MM.1S (cell line): ENCODE measurements around the gene SMIM17.
A peak's percentile ranks its signal among the peaks of the same experiment; 100 is the strongest.

ENCODE experiments used
- DNase-seq: peaks from one replicate; pipeline ENCODE4 v3.0.0-alpha.2; 2015
- H2AFZ ChIP-seq: fragments of 300-600 bp; sonication (generic); 2 replicates; pipeline ENCODE4 v1.6.0; 2016; ENCODE audit warnings: antibody characterized with exemption, low read length
- H3F3A ChIP-seq: fragments of 300-600 bp; sonication (generic); 2 replicates; pipeline ENCODE4 v1.6.1; 2016; ENCODE audit warnings: mild to moderate bottlenecking, antibody characterized with exemption, low read length, moderate library complexity, mixed read lengths; ENCODE audit not compliant: insufficient read depth
- H3K27ac ChIP-seq: fragments of 300-600 bp; sonication (generic); 2 replicates; pipeline ENCODE4 v1.5.1; 2016; ENCODE audit warnings: mild to moderate bottlenecking, low read length
- H3K27me3 ChIP-seq: fragments of 300-600 bp; sonication (generic); replicated peaks from 2 replicates; pipeline ENCODE4 v1.6.0; 2016; ENCODE audit warnings: low read length; ENCODE audit not compliant: insufficient read depth
- H3K36me3 ChIP-seq: fragments of 300-600 bp; sonication (generic); replicated peaks from 2 replicates; pipeline ENCODE4 v1.6.1; 2016; ENCODE audit warnings: mild to moderate bottlenecking, low read length, mixed read lengths; ENCODE audit not compliant: insufficient read depth
- H3K4me1 ChIP-seq: fragments of 300-600 bp; sonication (generic); 2 replicates; pipeline ENCODE4 v1.6.1; 2016; ENCODE audit warnings: low read length, mixed read lengths
- H3K4me2 ChIP-seq: fragments of 300-600 bp; sonication (generic); 2 replicates; pipeline ENCODE4 v1.6.0; 2016; ENCODE audit warnings: low read depth, low read length
- H3K4me3 ChIP-seq: fragments of 300-600 bp; sonication (generic); 2 replicates; pipeline ENCODE4 v1.5.1; 2016; ENCODE audit warnings: low read length, mixed read lengths
- H3K79me2 ChIP-seq: fragments of 300-600 bp; sonication (generic); 2 replicates; pipeline ENCODE4 v1.6.1; 2016; ENCODE audit warnings: mixed run types, low read length, mixed read lengths
- H3K9ac ChIP-seq: fragments of 300-600 bp; sonication (generic); 2 replicates; pipeline ENCODE4 v1.6.1; 2016; ENCODE audit warnings: low read length, mixed read lengths
- H3K9me2 ChIP-seq: fragments of 300-600 bp; sonication (generic); replicated peaks from 2 replicates; pipeline ENCODE4 v1.6.1; 2016; ENCODE audit warnings: mild to moderate bottlenecking, low read length, mixed read lengths; ENCODE audit not compliant: insufficient read depth
- H3K9me3 ChIP-seq: fragments of 300-600 bp; sonication (generic); replicated peaks from 2 replicates; pipeline ENCODE4 v1.6.1; 2016; ENCODE audit warnings: mild to moderate bottlenecking, low read length, mixed read lengths; ENCODE audit not compliant: insufficient read depth
- H4K20me1 ChIP-seq: fragments of 300-600 bp; sonication (generic); 2 replicates; pipeline ENCODE4 v1.6.1; 2016; ENCODE audit warnings: mild to moderate bottlenecking, low read length, moderate library complexity, mixed read lengths; ENCODE audit not compliant: insufficient read depth
- CTCF ChIP-seq: fragments of 300-600 bp; sonication (generic); IDR thresholded peaks from 2 replicates; pipeline ENCODE4 v1.5.1; 2016; ENCODE audit warnings: antibody characterized with exemption, low read length, mixed read lengths
- EZH2 ChIP-seq: fragments of 300-600 bp; sonication (generic); optimal IDR thresholded peaks from 2 replicates; pipeline ENCODE3; 2017; ENCODE audit warnings: low read depth, mild to moderate bottlenecking, antibody characterized with exemption, low read length, mixed read lengths
- EZH2phosphoT487 ChIP-seq: fragments of 300-600 bp; sonication (generic); IDR thresholded peaks from 2 replicates; pipeline ENCODE4 v1.6.1; 2018; ENCODE audit warnings: antibody characterized with exemption, low read length

The SMIM17 gene

GRCh38 chr19:56639217-56639616 is 3.7 kb upstream of the SMIM17 start:
- no peaks in the 10 kb centered on the region for H3K79me2 ChIP-seq
- no peak overlapping the region for H3K4me3 ChIP-seq
- H3K36me3 ChIP-seq: no peaks in the 10 kb centered on the region
- H3K27ac ChIP-seq: no peak overlapping the region
- peak; percentile 56 for DNase-seq
- H3K4me2 ChIP-seq: no peak overlapping the region
- H3K9me2 ChIP-seq: no peaks in the 10 kb centered on the region
- H3F3A ChIP-seq: no peaks in the 10 kb centered on the region
- H2AFZ ChIP-seq: no peak overlapping the region
- no peak for TF ChIP-seq CTCF
- no peak for TF ChIP-seq EZH2phosphoT487
- no peak for TF ChIP-seq EZH2
- H3K4me1 ChIP-seq: no peaks in the 10 kb centered on the region
- H3K27me3 ChIP-seq: no peaks in the 10 kb centered on the region
- no peaks in the 10 kb centered on the region for H4K20me1 ChIP-seq
- H3K9ac ChIP-seq: no peak overlapping the region
- H3K9me3 ChIP-seq: no peaks in the 10 kb centered on the region

GRCh38 chr19:56643460-56643955 is 549 bp downstream of the SMIM17 start:
- Histone ChIP-seq H3K79me2 (no peaks in the 10 kb centered on the region), H3K4me1 (no peaks in the 10 kb centered on the region), H3K4me3 (no peak overlapping the region), H3K4me2 (no peak overlapping the region), H3K9ac (no peak overlapping the region), H3K27me3 (no peaks in the 10 kb centered on the region), H4K20me1 (no peaks in the 10 kb centered on the region), H3K9me2 (no peaks in the 10 kb centered on the region), H3K27ac (no peak overlapping the region), H3K9me3 (no peaks in the 10 kb centered on the region), H3F3A (no peaks in the 10 kb centered on the region), H2AFZ (no peak overlapping the region), H3K36me3 (no peaks in the 10 kb centered on the region)
- TF ChIP-seq EZH2phosphoT487 (no peak), CTCF (no peak), EZH2 (no peak)
- no peak for DNase-seq

- H3F3A ChIP-seq: no peaks in the 10 kb centered on the region
- H3K4me3 ChIP-seq: no peak overlapping the region
- no peaks in the 10 kb centered on the region for H3K9me3 ChIP-seq
- no peaks in the 10 kb centered on the region for H4K20me1 ChIP-seq
- no peaks in the 10 kb centered on the region for H3K79me2 ChIP-seq
- no peak overlapping the region for H3K4me2 ChIP-seq
- H3K27me3 ChIP-seq: no peaks in the 10 kb centered on the region
- no peaks in the 10 kb centered on the region for H3K36me3 ChIP-seq
- no peaks in the 10 kb centered on the region for H3K9me2 ChIP-seq
- H3K4me1 ChIP-seq: no peaks in the 10 kb centered on the region
- no peak overlapping the region for H3K27ac ChIP-seq
- H2AFZ ChIP-seq: no peak overlapping the region
- H3K9ac ChIP-seq: no peak overlapping the region
- DNase-seq: no peak
- TF ChIP-seq EZH2 (no peak), CTCF (no peak), EZH2phosphoT487 (no peak)
These were observed 11.2 kb downstream of the SMIM17 start for GRCh38 chr19:56654151-56654550.
